Activated CD4-positive, CD25-positive, alpha-beta regulatory T cell treated with anti-CD3 and anti-CD28 coated beads, Interleukin-2, amount 50 U/mL, for 24 hours (primary cell): ENCODE results near the gene SRPK2.
"Not testable (repeated sequence)": the region's sequence is repeated elsewhere in the genome, so short reads cannot be mapped to it uniquely, and the experiment has no call there.

Source experiments
- ATAC-seq, 2 donors: fragments of 150-1000 bp; cut with Tn5 transposase; one replicate each; pipeline ENCODE4 v1.10.0; 2021; ENCODE audit warnings: mild to moderate bottlenecking in 1 of 2, moderate library complexity in 1 of 2

SRPK2 gene

GRCh38 chr7:105337529-105337928 is 51.2 kb downstream of the SRPK2 start:
- ATAC-seq: no peak

GRCh38 chr7:105336009-105336408 is 52.7 kb downstream of the SRPK2 start:
- ATAC-seq: no peak

GRCh38 chr7:105332661-105333060 is 56.1 kb downstream of the SRPK2 start:
- not testable (repeated sequence) for ATAC-seq

- no peak for ATAC-seq
These were observed 58.2 kb downstream of the SRPK2 start for GRCh38 chr7:105330526-105330925.

GRCh38 chr7:105327201-105327600 is 61.5 kb downstream of the SRPK2 start:
- ATAC-seq: no peak

GRCh38 chr7:105325216-105325904 is 63.4 kb downstream of the SRPK2 start:
- ATAC-seq: no peak

- not testable (repeated sequence) for ATAC-seq
These were observed 64.1 kb downstream of the SRPK2 start for GRCh38 chr7:105324606-105325005.

- ATAC-seq: no peak
These were observed 65.4 kb downstream of the SRPK2 start for GRCh38 chr7:105323366-105323765.

- ATAC-seq: no peak
These were observed 66.0 kb downstream of the SRPK2 start for GRCh38 chr7:105322655-105323277.

- no peak for ATAC-seq
These were observed 66.8 kb downstream of the SRPK2 start for GRCh38 chr7:105321754-105322455.

- ATAC-seq: no peak
These were observed 67.8 kb downstream of the SRPK2 start for GRCh38 chr7:105320896-105321295.

- no peak for ATAC-seq
These were observed 69.1 kb downstream of the SRPK2 start for GRCh38 chr7:105319578-105319977.

- ATAC-seq: no peak
These were observed 72.0 kb downstream of the SRPK2 start for GRCh38 chr7:105316578-105317344.

- no peak for ATAC-seq
These were observed 73.4 kb downstream of the SRPK2 start for GRCh38 chr7:105315357-105315756.

- peak in 1 of 2 donors; percentile 25 for ATAC-seq
These were observed 79.2 kb downstream of the SRPK2 start for GRCh38 chr7:105309235-105310169.

- ATAC-seq: no peak
These were observed 81.5 kb downstream of the SRPK2 start for GRCh38 chr7:105307163-105307672.

- ATAC-seq: peak; percentile 73 to 75
These were observed 82.4 kb downstream of the SRPK2 start for GRCh38 chr7:105306298-105306748.

- no peak for ATAC-seq
These were observed 83.1 kb downstream of the SRPK2 start for GRCh38 chr7:105305633-105306032.

GRCh38 chr7:105304040-105304895 is 84.5 kb downstream of the SRPK2 start:
- ATAC-seq: peak; percentile 30 to 34

GRCh38 chr7:105300587-105300986 is 88.1 kb downstream of the SRPK2 start:
- not testable (repeated sequence) for ATAC-seq
